M059J (cell line): ENCODE measurements around the gene SPAG17. TPM values are rescaled to one million over a fixed set of nuclear protein-coding genes. Genes with fewer than 3 reads are reported as not detected.
A peak's percentile ranks its signal among the peaks of the same experiment; 100 is the strongest.

Experiments used
- DNase-seq: peaks from one replicate; pipeline ENCODE4 v3.0.0-alpha.2; 2012; ENCODE audit warnings: low read depth
- total RNA-seq: library from RNA; depleted of rRNA; stranded (reverse); fragments of >200 nt; shearing (Covaris generic); gene quantifications from 2 replicates; pipeline ENCODE4 v1.2.3, GENCODE V29; 2014

Gene SPAG17
- total RNA-seq, 1 experiment from 2014 or later, result not detected

- no peak for DNase-seq
Observed at GRCh38 chr1:118160806-118161205, 24.2 kb downstream of the SPAG17 start.

GRCh38 chr1:118159569-118159968, 25.5 kb downstream of the SPAG17 start:
- DNase-seq, result peak; percentile 73

GRCh38 chr1:118158924-118159323, 26.1 kb downstream of the SPAG17 start:
- peak; percentile 83 for DNase-seq

- no peak for DNase-seq
Observed at GRCh38 chr1:118157506-118157905, 27.5 kb downstream of the SPAG17 start.

GRCh38 chr1:118155106-118155505, 29.9 kb downstream of the SPAG17 start:
- no peak for DNase-seq

- peak; percentile 30 for DNase-seq
Observed at GRCh38 chr1:118154220-118154619, 30.8 kb downstream of the SPAG17 start.

- DNase-seq, result peak; percentile 54
Observed at GRCh38 chr1:118151312-118151937, 33.6 kb downstream of the SPAG17 start.

- no peak for DNase-seq
Observed at GRCh38 chr1:118149799-118150198, 35.2 kb downstream of the SPAG17 start.

GRCh38 chr1:118148034-118148433, 37.0 kb downstream of the SPAG17 start:
- peak; percentile 7 for DNase-seq

- peak; percentile 75 for DNase-seq
Observed at GRCh38 chr1:118147522-118147921, 37.5 kb downstream of the SPAG17 start.

- peak; percentile 47 for DNase-seq
Observed at GRCh38 chr1:118145721-118146120, 39.3 kb downstream of the SPAG17 start.

GRCh38 chr1:118144684-118145083, 40.3 kb downstream of the SPAG17 start:
- peak; percentile 29 for DNase-seq

- peak; percentile 83 for DNase-seq
Observed at GRCh38 chr1:118143831-118144230, 41.2 kb downstream of the SPAG17 start.

- no peak for DNase-seq
Observed at GRCh38 chr1:118143121-118143520, 41.9 kb downstream of the SPAG17 start.

- no peak for DNase-seq
Observed at GRCh38 chr1:118142546-118142945, 42.5 kb downstream of the SPAG17 start.

- no peak for DNase-seq
Observed at GRCh38 chr1:118137900-118138299, 47.1 kb downstream of the SPAG17 start.

GRCh38 chr1:118136187-118136941, 48.7 kb downstream of the SPAG17 start:
- peak; percentile 73 for DNase-seq

GRCh38 chr1:118132000-118132399, 53.0 kb downstream of the SPAG17 start:
- DNase-seq, result no peak

- no peak for DNase-seq
Observed at GRCh38 chr1:118128761-118129160, 56.3 kb downstream of the SPAG17 start.

- DNase-seq, result no peak
Observed at GRCh38 chr1:118124064-118124463, 61.0 kb downstream of the SPAG17 start.

- DNase-seq, result no peak
Observed at GRCh38 chr1:118123116-118123839, 61.8 kb downstream of the SPAG17 start.

- DNase-seq, result peak; percentile 32
Observed at GRCh38 chr1:118122234-118123004, 62.6 kb downstream of the SPAG17 start.
